GM23338 (cell line): ENCODE data around the gene PAEP. TPM values are rescaled to one million over a fixed set of nuclear protein-coding genes. Genes with fewer than 3 reads are reported as not detected.
A peak's percentile ranks its signal among the peaks of the same experiment; 100 is the strongest.

Experiments used
- ATAC-seq: fragments of 200-7000 bp; cut with Tn5 transposase; 3 replicates; pipeline ENCODE4 v1.9.1; 2020
- DNase-seq: peaks from one replicate; pipeline ENCODE4 v3.0.0-alpha.2; 2015; ENCODE audit warnings: low spot score
- H2AFZ ChIP-seq: fragments of 200-600 bp; sonication (generic); 2 replicates; pipeline ENCODE4 v1.8.0; 2016; ENCODE audit warnings: antibody characterized with exemption, mild to moderate bottlenecking, moderate library complexity
- H3F3A ChIP-seq: fragments of 200-600 bp; sonication (generic); replicated peaks from 2 replicates; pipeline ENCODE4 v1.8.0; 2017; ENCODE audit warnings: antibody characterized with exemption, mixed run types, low read depth
- H3K27ac ChIP-seq: fragments of 200-600 bp; sonication (generic); 2 replicates; pipeline ENCODE4 v1.6.1; 2016; ENCODE audit warnings: low read depth
- H3K27me3 ChIP-seq: fragments of 200-600 bp; sonication (generic); 2 replicates; pipeline ENCODE4 v1.8.0; 2016; ENCODE audit warnings: mild to moderate bottlenecking, mixed run types, moderate library complexity; ENCODE audit not compliant: insufficient read depth
- H3K36me3 ChIP-seq: fragments of 200-600 bp; sonication (generic); 2 replicates; pipeline ENCODE4 v1.8.0; 2016; ENCODE audit warnings: mild to moderate bottlenecking; ENCODE audit not compliant: insufficient read depth
- H3K4me1 ChIP-seq: fragments of 200-600 bp; sonication (generic); 2 replicates; pipeline ENCODE4 v1.8.0; 2016; ENCODE audit warnings: mild to moderate bottlenecking, moderate library complexity; ENCODE audit not compliant: insufficient read depth
- H3K4me2 ChIP-seq: fragments of 200-600 bp; sonication (generic); 2 replicates; pipeline ENCODE4 v1.7.1; 2017; ENCODE audit warnings: mixed run types
- H3K4me3 ChIP-seq: fragments of 200-600 bp; sonication (generic); 2 replicates; pipeline ENCODE4 v1.6.1; 2016; ENCODE audit warnings: mixed run types
- H3K79me2 ChIP-seq: fragments of 200-600 bp; sonication (generic); replicated peaks from 2 replicates; pipeline ENCODE4 v1.8.0; 2017; ENCODE audit warnings: mild to moderate bottlenecking; ENCODE audit not compliant: insufficient read depth
- H3K9me2 ChIP-seq: fragments of 200-600 bp; sonication (generic); 2 replicates; pipeline ENCODE4 v1.8.0; 2017; ENCODE audit not compliant: insufficient read depth
- H4K20me1 ChIP-seq: fragments of 200-600 bp; sonication (generic); replicated peaks from 2 replicates; pipeline ENCODE4 v1.8.0; 2017; ENCODE audit warnings: mild to moderate bottlenecking; ENCODE audit not compliant: insufficient read depth
- H3K27ac Mint-ChIP-seq: 2 replicates; pipeline ENCODE4 v1.8.0; 2020; ENCODE audit warnings: inconsistent platforms, mild to moderate bottlenecking, moderate library complexity, mixed read lengths
- H3K27me3 Mint-ChIP-seq: 3 replicates; pipeline ENCODE4 v1.8.0; 2022; ENCODE audit warnings: low read depth, mild to moderate bottlenecking, moderate library complexity, mixed read lengths, inconsistent platforms; ENCODE audit not compliant: insufficient read depth, poor library complexity
- H3K36me3 Mint-ChIP-seq: 3 replicates; pipeline ENCODE4 v1.8.0; 2021; ENCODE audit warnings: low read depth, mild to moderate bottlenecking, inconsistent platforms, moderate library complexity, mixed read lengths
- H3K4me1 Mint-ChIP-seq: 3 replicates; pipeline ENCODE4 v1.8.0; 2020; ENCODE audit warnings: mild to moderate bottlenecking, inconsistent platforms, mixed read lengths
- H3K4me3 Mint-ChIP-seq: 3 replicates; pipeline ENCODE4 v1.8.0; 2021; ENCODE audit warnings: moderate library complexity, mild to moderate bottlenecking, inconsistent platforms, mixed read lengths
- H3K9me3 Mint-ChIP-seq: 3 replicates; pipeline ENCODE4 v1.8.0; 2020; ENCODE audit warnings: moderate library complexity, mild to moderate bottlenecking, inconsistent platforms, mixed read lengths
- CREB1 ChIP-seq: fragments of 250-450 bp; sonication (Bioruptor Pico); IDR thresholded peaks from 2 replicates; pipeline ENCODE4 v1.5.0; 2020; ENCODE audit warnings: low read depth, mild to moderate bottlenecking, moderate library complexity
- CTCF ChIP-seq, 2 experiments: fragments of 200-600 bp in 1 of 2; sonication (generic) in 1 of 2; conservative IDR thresholded peaks; 2 replicates each; pipeline versions ENCODE4 v1.5.1 to v1.6.1; 2016 to 2017; ENCODE audit warnings: antibody characterized with exemption in 2 of 2, low read depth in 2 of 2, mild to moderate bottlenecking in 2 of 2, moderate library complexity in 1 of 2
- ETS1 ChIP-seq: IDR thresholded peaks from 2 replicates; pipeline ENCODE4 v1.6.1; 2016; ENCODE audit warnings: antibody characterized with exemption
- EZH2 ChIP-seq: fragments of 200-600 bp; sonication (generic); IDR thresholded peaks from one replicate; pipeline ENCODE4 v1.8.0; 2017; ENCODE audit warnings: antibody characterized with exemption, mild to moderate bottlenecking, low read depth; ENCODE audit not compliant: unreplicated experiment
- EZH2phosphoT487 ChIP-seq: fragments of 200-600 bp; sonication (generic); IDR thresholded peaks from one replicate; pipeline ENCODE4 v1.8.1; 2018; ENCODE audit warnings: antibody characterized with exemption; ENCODE audit not compliant: unreplicated experiment
- JUNB ChIP-seq: IDR thresholded peaks from one replicate; pipeline ENCODE4 v1.6.1; 2016; ENCODE audit warnings: antibody characterized with exemption; ENCODE audit not compliant: unreplicated experiment
- NANOG ChIP-seq: IDR thresholded peaks from 2 replicates; pipeline ENCODE4 v1.6.1; 2016; ENCODE audit warnings: antibody characterized with exemption, borderline replicate concordance
- POLR2AphosphoS5 ChIP-seq: IDR thresholded peaks from 2 replicates; pipeline ENCODE4 v1.6.1; 2016; ENCODE audit warnings: antibody characterized with exemption, low read depth
- STAT1 ChIP-seq: IDR thresholded peaks from one replicate; pipeline ENCODE4 v1.6.1; 2016; ENCODE audit warnings: antibody characterized with exemption; ENCODE audit not compliant: unreplicated experiment
- ZNF114 ChIP-seq: fragments of 250-450 bp; sonication (Bioruptor Pico); IDR thresholded peaks from 2 replicates; pipeline ENCODE4 v1.5.0; 2020; ENCODE audit warnings: mild to moderate bottlenecking, moderate library complexity
- ZNF331 ChIP-seq: fragments of 250-450 bp; sonication (Bioruptor Pico); IDR thresholded peaks from 2 replicates; pipeline ENCODE4 v1.5.0; 2020; ENCODE audit warnings: low read depth, mild to moderate bottlenecking, moderate library complexity
- polyA plus RNA-seq: library from polyadenylated mRNA; unstranded; fragments of >200 nt; fragmentation: Nextera tagmentation; extraction: Ambion mirVana; gene quantifications from 2 replicates; pipeline ENCODE4 v1.2.1, GENCODE V29; 2016
- total RNA-seq: library from RNA; depleted of rRNA; stranded (reverse); fragments of >200 nt; shearing (Covaris generic); gene quantifications from 2 replicates; pipeline ENCODE4 v1.2.3, GENCODE V29; 2014
- TF ChIP-seq, protein P1 (sequence below): fragments of 250-450 bp; sonication (Bioruptor Pico); IDR thresholded peaks from 2 replicates; pipeline ENCODE4 v1.5.0; 2020; ENCODE audit warnings: mild to moderate bottlenecking, moderate library complexity

Gene PAEP
- total and polyA plus RNA-seq, 2 experiments from 2014 or later, result not detected

GRCh38 chr9:135512241-135512603 is 49.3 kb upstream of the PAEP start:
- no peaks in the 10 kb centered on the region; the same call in 2 of the 3 replicates for H3K9me3 Mint-ChIP-seq
- 0 out of 3 replicates have a peak, but pooled peaks cover under 1% of the 10 kb centered on the region for H3K4me1 Mint-ChIP-seq
- no peak overlapping the region for H3K4me3 ChIP-seq
- ATAC-seq, result no peak
- H3K36me3 Mint-ChIP-seq, result no peaks in the 10 kb centered on the region
- no peaks in the 10 kb centered on the region for H3K79me2 ChIP-seq
- no peaks in the 10 kb centered on the region for H4K20me1 ChIP-seq
- no peaks in the 10 kb centered on the region for H3K4me1 ChIP-seq
- no peaks in the 10 kb centered on the region for H3K9me2 ChIP-seq
- no peak overlapping the region for H2AFZ ChIP-seq
- peaks cover 5% of the 10 kb centered on the region for H3K27me3 Mint-ChIP-seq
- no peaks in the 10 kb centered on the region for H3K36me3 ChIP-seq
- no peaks in the 10 kb centered on the region for H3K27me3 ChIP-seq
- no peak overlapping the region for H3K4me2 ChIP-seq
- H3K27ac Mint-ChIP-seq, result peak overlapping the region; percentile 33
- TF ChIP-seq ETS1, result no peak
- TF ChIP-seq STAT1, result no peak
- no peak overlapping the region for H3K4me3 Mint-ChIP-seq
- no peaks in the 10 kb centered on the region for H3F3A ChIP-seq
- no peak for DNase-seq
- H3K27ac ChIP-seq, result no peak overlapping the region

DNA sequence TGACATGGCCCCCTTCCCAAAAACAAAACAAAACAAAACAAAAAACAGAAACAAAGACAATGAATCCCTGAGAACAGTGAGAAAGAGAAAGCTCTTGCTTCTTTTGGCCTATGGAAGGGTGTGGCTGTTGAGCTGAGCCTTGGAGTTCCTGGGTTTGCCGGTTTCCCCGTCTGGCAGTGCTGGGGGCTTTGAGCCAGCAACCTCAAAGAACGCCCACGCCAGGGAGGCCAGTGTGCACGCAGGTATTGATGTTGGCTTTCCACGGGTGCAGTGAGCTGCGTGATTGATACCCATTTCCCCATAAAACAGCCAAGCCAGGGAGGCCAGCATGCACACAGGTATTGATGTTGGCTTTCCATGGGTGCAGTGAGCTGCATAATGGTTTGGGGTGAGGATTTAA is 48.7 kb upstream of the PAEP start:
- Histone ChIP-seq H3K36me3 (no peaks in the 10 kb centered on the region), H2AFZ (no peak overlapping the region), H3K4me1 (no peaks in the 10 kb centered on the region), H3K4me3 (no peak overlapping the region), H4K20me1 (no peaks in the 10 kb centered on the region), H3K9me2 (no peaks in the 10 kb centered on the region), H3F3A (no peaks in the 10 kb centered on the region), H3K27me3 (no peaks in the 10 kb centered on the region), H3K4me2 (no peak overlapping the region), H3K79me2 (no peaks in the 10 kb centered on the region), H3K27ac (no peak overlapping the region)
- peaks cover 5% of the 10 kb centered on the region for H3K27me3 Mint-ChIP-seq
- ATAC-seq (no peak), DNase-seq (no peak)
- H3K36me3 Mint-ChIP-seq, result no peaks in the 10 kb centered on the region
- H3K9me3 Mint-ChIP-seq, result no peaks in the 10 kb centered on the region; the same call in 2 of the 3 replicates
- no peaks in the 10 kb centered on the region for H3K4me1 Mint-ChIP-seq
- no peak overlapping the region for H3K27ac Mint-ChIP-seq
- no peak overlapping the region for H3K4me3 Mint-ChIP-seq
- no peak for TF ChIP-seq ZNF331
- TF ChIP-seq EZH2phosphoT487, result no peak
- no peak for TF ChIP-seq ETS1
- TF ChIP-seq, protein P1, sequence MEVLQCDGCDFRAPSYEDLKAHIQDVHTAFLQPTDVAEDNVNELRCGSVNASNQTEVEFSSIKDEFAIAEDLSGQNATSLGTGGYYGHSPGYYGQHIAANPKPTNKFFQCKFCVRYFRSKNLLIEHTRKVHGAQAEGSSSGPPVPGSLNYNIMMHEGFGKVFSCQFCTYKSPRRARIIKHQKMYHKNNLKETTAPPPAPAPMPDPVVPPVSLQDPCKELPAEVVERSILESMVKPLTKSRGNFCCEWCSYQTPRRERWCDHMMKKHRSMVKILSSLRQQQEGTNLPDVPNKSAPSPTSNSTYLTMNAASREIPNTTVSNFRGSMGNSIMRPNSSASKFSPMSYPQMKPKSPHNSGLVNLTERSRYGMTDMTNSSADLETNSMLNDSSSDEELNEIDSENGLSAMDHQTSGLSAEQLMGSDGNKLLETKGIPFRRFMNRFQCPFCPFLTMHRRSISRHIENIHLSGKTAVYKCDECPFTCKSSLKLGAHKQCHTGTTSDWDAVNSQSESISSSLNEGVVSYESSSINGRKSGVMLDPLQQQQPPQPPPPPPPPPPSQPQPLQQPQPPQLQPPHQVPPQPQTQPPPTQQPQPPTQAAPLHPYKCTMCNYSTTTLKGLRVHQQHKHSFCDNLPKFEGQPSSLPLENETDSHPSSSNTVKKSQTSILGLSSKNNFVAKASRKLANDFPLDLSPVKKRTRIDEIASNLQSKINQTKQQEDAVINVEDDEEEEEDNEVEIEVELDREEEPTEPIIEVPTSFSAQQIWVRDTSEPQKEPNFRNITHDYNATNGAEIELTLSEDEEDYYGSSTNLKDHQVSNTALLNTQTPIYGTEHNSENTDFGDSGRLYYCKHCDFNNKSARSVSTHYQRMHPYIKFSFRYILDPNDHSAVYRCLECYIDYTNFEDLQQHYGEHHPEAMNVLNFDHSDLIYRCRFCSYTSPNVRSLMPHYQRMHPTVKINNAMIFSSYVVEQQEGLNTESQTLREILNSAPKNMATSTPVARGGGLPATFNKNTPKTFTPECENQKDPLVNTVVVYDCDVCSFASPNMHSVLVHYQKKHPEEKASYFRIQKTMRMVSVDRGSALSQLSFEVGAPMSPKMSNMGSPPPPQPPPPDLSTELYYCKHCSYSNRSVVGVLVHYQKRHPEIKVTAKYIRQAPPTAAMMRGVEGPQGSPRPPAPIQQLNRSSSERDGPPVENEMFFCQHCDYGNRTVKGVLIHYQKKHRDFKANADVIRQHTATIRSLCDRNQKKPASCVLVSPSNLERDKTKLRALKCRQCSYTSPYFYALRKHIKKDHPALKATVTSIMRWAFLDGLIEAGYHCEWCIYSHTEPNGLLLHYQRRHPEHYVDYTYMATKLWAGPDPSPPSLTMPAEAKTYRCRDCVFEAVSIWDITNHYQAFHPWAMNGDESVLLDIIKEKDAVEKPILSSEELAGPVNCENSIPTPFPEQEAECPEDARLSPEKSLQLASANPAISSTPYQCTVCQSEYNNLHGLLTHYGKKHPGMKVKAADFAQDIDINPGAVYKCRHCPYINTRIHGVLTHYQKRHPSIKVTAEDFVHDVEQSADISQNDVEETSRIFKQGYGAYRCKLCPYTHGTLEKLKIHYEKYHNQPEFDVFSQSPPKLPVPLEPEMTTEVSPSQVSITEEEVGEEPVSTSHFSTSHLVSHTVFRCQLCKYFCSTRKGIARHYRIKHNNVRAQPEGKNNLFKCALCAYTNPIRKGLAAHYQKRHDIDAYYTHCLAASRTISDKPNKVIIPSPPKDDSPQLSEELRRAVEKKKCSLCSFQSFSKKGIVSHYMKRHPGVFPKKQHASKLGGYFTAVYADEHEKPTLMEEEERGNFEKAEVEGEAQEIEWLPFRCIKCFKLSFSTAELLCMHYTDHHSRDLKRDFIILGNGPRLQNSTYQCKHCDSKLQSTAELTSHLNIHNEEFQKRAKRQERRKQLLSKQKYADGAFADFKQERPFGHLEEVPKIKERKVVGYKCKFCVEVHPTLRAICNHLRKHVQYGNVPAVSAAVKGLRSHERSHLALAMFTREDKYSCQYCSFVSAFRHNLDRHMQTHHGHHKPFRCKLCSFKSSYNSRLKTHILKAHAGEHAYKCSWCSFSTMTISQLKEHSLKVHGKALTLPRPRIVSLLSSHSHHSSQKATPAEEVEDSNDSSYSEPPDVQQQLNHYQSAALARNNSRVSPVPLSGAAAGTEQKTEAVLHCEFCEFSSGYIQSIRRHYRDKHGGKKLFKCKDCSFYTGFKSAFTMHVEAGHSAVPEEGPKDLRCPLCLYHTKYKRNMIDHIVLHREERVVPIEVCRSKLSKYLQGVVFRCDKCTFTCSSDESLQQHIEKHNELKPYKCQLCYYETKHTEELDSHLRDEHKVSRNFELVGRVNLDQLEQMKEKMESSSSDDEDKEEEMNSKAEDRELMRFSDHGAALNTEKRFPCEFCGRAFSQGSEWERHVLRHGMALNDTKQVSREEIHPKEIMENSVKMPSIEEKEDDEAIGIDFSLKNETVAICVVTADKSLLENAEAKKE, result no peak
- TF ChIP-seq NANOG, result no peak
- no peak for TF ChIP-seq ZNF114
- TF ChIP-seq STAT1, result no peak
- no peak for TF ChIP-seq JUNB
- TF ChIP-seq CREB1 (CRISPR knock-in tag), result no peak
- no peak for TF ChIP-seq CTCF (conservative IDR thresholded peaks at IDR 0.05; ENCODE audit: low read depth in 2 of 2)
- no peak for TF ChIP-seq EZH2
- no peak for TF ChIP-seq POLR2AphosphoS5
